Activated CD4-positive, alpha-beta T cell treated with anti-CD3 and anti-CD28 coated beads, Interleukin-2, amount 10 ng/mL, durations not matched to agents 24 days and 14 days (primary cell): ENCODE measurements around the gene RPL10. TPM values are rescaled to one million over a fixed set of nuclear protein-coding genes. Genes with fewer than 3 reads are reported as not detected.

Experiments
- DNase-seq: peaks from one replicate; pipeline ENCODE4 v3.0.0; 2022
- H3K27ac Mint-ChIP-seq: one replicate; pipeline ENCODE4 v1.8.0; 2022; ENCODE audit warnings: mild to moderate bottlenecking, mixed read lengths
- H3K27me3 Mint-ChIP-seq: one replicate; pipeline ENCODE4 v1.8.0; 2022; ENCODE audit warnings: mixed read lengths
- H3K36me3 Mint-ChIP-seq: one replicate; pipeline ENCODE4 v1.8.0; 2022; ENCODE audit warnings: low read depth, mild to moderate bottlenecking, mixed read lengths
- H3K4me1 Mint-ChIP-seq: one replicate; pipeline ENCODE4 v1.8.0; 2021; ENCODE audit warnings: mixed read lengths
- H3K4me3 Mint-ChIP-seq: one replicate; pipeline ENCODE4 v1.8.0; 2022; ENCODE audit warnings: mild to moderate bottlenecking, moderate library complexity, mixed read lengths
- H3K9me3 Mint-ChIP-seq: one replicate; pipeline ENCODE4 v1.8.0; 2021; ENCODE audit warnings: mixed read lengths
- intact Hi-C: fragments of 100-400 bp; cut with micrococcal nuclease; formaldehyde crosslinking; loops from one replicate; pipeline ENCODE4 v1.15.1; 2023
- total RNA-seq: library from RNA; stranded (reverse); gene quantifications from 2 replicates; pipeline ENCODE4 v1.2.3, GENCODE V29; 2022

Gene RPL10
- total RNA-seq, 1 donor from 2014 or later: 2,338 TPM

GRCh38 chrX:154440623-154441357 lies 42.6 kb downstream of the RPL10 start:
- intact Hi-C loops: loop anchor here (5.0 kb wide), 1 partner anchor 37 kb away; the partner anchor contains the start of gene LAGE3
- Mint-ChIP-seq H3K36me3 (peaks cover 26% of the 10 kb centered on the region), H3K27me3 (no peaks in the 10 kb centered on the region), H3K4me1 (peaks cover 18% of the 10 kb centered on the region), H3K4me3 (no peak overlapping the region), H3K9me3 (no peaks in the 10 kb centered on the region), H3K27ac (no peak overlapping the region)
- DNase-seq: no peak

- H3K27me3 Mint-ChIP-seq: no peaks in the 10 kb centered on the region
- DNase-seq: no peak
- peaks cover 14% of the 10 kb centered on the region for H3K4me1 Mint-ChIP-seq
- H3K27ac Mint-ChIP-seq: no peak overlapping the region
- peaks cover 20% of the 10 kb centered on the region for H3K36me3 Mint-ChIP-seq
- H3K9me3 Mint-ChIP-seq: no peaks in the 10 kb centered on the region
- intact Hi-C loops: loop anchor here (5.0 kb wide), 1 partner anchor 36 kb away; the partner anchor contains the start of gene LAGE3
- no peak overlapping the region for H3K4me3 Mint-ChIP-seq
Measured at GRCh38 chrX:154441564-154441963, 43.4 kb downstream of the RPL10 start.

GRCh38 chrX:154441984-154442707 lies 44.0 kb downstream of the RPL10 start:
- Mint-ChIP-seq H3K27me3 (no peaks in the 10 kb centered on the region), H3K4me3 (no peak overlapping the region), H3K36me3 (peaks cover 24% of the 10 kb centered on the region), H3K9me3 (no peaks in the 10 kb centered on the region), H3K27ac (no peak overlapping the region), H3K4me1 (peaks cover 14% of the 10 kb centered on the region)
- intact Hi-C loops: loop anchor here (5.0 kb wide), 1 partner anchor 35 kb away; the partner anchor contains the start of gene LAGE3
- DNase-seq: no peak

GRCh38 chrX:154443479-154443910 lies 45.3 kb downstream of the RPL10 start:
- no peak for DNase-seq
- Mint-ChIP-seq H3K27ac (peak overlapping the region; percentile 80), H3K27me3 (no peaks in the 10 kb centered on the region), H3K36me3 (peaks cover 26% of the 10 kb centered on the region), H3K4me1 (peaks cover 10% of the 10 kb centered on the region), H3K9me3 (no peaks in the 10 kb centered on the region), H3K4me3 (peak overlapping the region; percentile 80)
- intact Hi-C loops: loop anchor here (5.0 kb wide), 1 partner anchor 34 kb away; the partner anchor contains the start of gene LAGE3

- H3K27me3 Mint-ChIP-seq: no peaks in the 10 kb centered on the region
- H3K27ac Mint-ChIP-seq: peak within 1 kb of the TSS; percentile 80
- no peaks in the 10 kb centered on the region for H3K9me3 Mint-ChIP-seq
- intact Hi-C loops: loop anchor here (1.0 to 5.0 kb wide), 2 partner anchors 15 to 33 kb away; partner anchors contain the start of gene LAGE3
- H3K4me3 Mint-ChIP-seq: peak within 1 kb of the TSS; percentile 80
- peaks cover 25% of the 10 kb centered on the region for H3K36me3 Mint-ChIP-seq
- DNase-seq: peak; percentile 93
- H3K4me1 Mint-ChIP-seq: peaks cover 8% of the 10 kb centered on the region
Measured at GRCh38 chrX:154443992-154444754, 46.0 kb downstream of the RPL10 start, which contains the start of gene FAM50A. Gene FAM50A, plus strand, starts transcription at chrX:154444141. Its CDS starts 95 bp downstream, at chrX:154444236.

- H3K4me3 Mint-ChIP-seq: peak overlapping the region; percentile 55
- no peak overlapping the region for H3K27ac Mint-ChIP-seq
- no peak for DNase-seq
- no peaks in the 10 kb centered on the region for H3K27me3 Mint-ChIP-seq
- no peaks in the 10 kb centered on the region for H3K9me3 Mint-ChIP-seq
- peaks cover 25% of the 10 kb centered on the region for H3K36me3 Mint-ChIP-seq
- intact Hi-C loops: loop anchor here (1.0 to 5.0 kb wide), 2 partner anchors 14 to 32 kb away; partner anchors contain the start of gene LAGE3
- peaks cover 8% of the 10 kb centered on the region for H3K4me1 Mint-ChIP-seq
Measured at GRCh38 chrX:154444755-154445246, 46.6 kb downstream of the RPL10 start.

- Mint-ChIP-seq H3K27me3 (no peaks in the 10 kb centered on the region), H3K4me3 (peak overlapping the region; percentile 52), H3K9me3 (no peaks in the 10 kb centered on the region), H3K4me1 (peaks cover 8% of the 10 kb centered on the region), H3K27ac (peak overlapping the region; percentile 48), H3K36me3 (peaks cover 22% of the 10 kb centered on the region)
- no peak for DNase-seq
- intact Hi-C loops: no loop called here
Measured at GRCh38 chrX:154445776-154446175, 47.6 kb downstream of the RPL10 start.

GRCh38 chrX:154446430-154446829 lies 48.3 kb downstream of the RPL10 start:
- Mint-ChIP-seq H3K27ac (peak overlapping the region; percentile 48), H3K27me3 (no peaks in the 10 kb centered on the region), H3K9me3 (no peaks in the 10 kb centered on the region), H3K4me3 (no peak overlapping the region), H3K4me1 (peaks cover 6% of the 10 kb centered on the region), H3K36me3 (peaks cover 19% of the 10 kb centered on the region)
- no peak for DNase-seq
- intact Hi-C loops: no loop called here

- peaks cover 23% of the 10 kb centered on the region for H3K36me3 Mint-ChIP-seq
- intact Hi-C loops: no loop called here
- H3K9me3 Mint-ChIP-seq: no peaks in the 10 kb centered on the region
- H3K4me3 Mint-ChIP-seq: no peak overlapping the region
- peaks cover 2% of the 10 kb centered on the region for H3K4me1 Mint-ChIP-seq
- H3K27me3 Mint-ChIP-seq: no peaks in the 10 kb centered on the region
- no peak overlapping the region for H3K27ac Mint-ChIP-seq
- no peak for DNase-seq
Measured at GRCh38 chrX:154448484-154448883, 50.3 kb downstream of the RPL10 start.

- no peak overlapping the region for H3K27ac Mint-ChIP-seq
- peaks cover 29% of the 10 kb centered on the region for H3K36me3 Mint-ChIP-seq
- intact Hi-C loops: no loop called here
- no peak for DNase-seq
- H3K27me3 Mint-ChIP-seq: no peaks in the 10 kb centered on the region
- no peaks in the 10 kb centered on the region for H3K9me3 Mint-ChIP-seq
- H3K4me3 Mint-ChIP-seq: no peak overlapping the region
- H3K4me1 Mint-ChIP-seq: no peaks in the 10 kb centered on the region
Measured at GRCh38 chrX:154449618-154450017, 51.4 kb downstream of the RPL10 start.

- Mint-ChIP-seq H3K4me3 (no peak overlapping the region), H3K36me3 (peaks cover 31% of the 10 kb centered on the region), H3K27ac (no peak overlapping the region), H3K27me3 (no peaks in the 10 kb centered on the region), H3K4me1 (no peaks in the 10 kb centered on the region), H3K9me3 (no peaks in the 10 kb centered on the region)
- DNase-seq: no peak
- intact Hi-C loops: no loop called here
Measured at GRCh38 chrX:154450312-154450711, 52.1 kb downstream of the RPL10 start.
